ENCODE results near the gene ANO1. TPM values are rescaled to one million over a fixed set of nuclear protein-coding genes. Genes with fewer than 3 reads are reported as not detected.
"Not testable (repeated sequence)": the region's sequence is repeated elsewhere in the genome, so short reads cannot be mapped to it uniquely, and the experiment has no call there.

The ANO1 gene
- total RNA-seq, 1 donor from 2014 or later = 75.5 TPM

DNA sequence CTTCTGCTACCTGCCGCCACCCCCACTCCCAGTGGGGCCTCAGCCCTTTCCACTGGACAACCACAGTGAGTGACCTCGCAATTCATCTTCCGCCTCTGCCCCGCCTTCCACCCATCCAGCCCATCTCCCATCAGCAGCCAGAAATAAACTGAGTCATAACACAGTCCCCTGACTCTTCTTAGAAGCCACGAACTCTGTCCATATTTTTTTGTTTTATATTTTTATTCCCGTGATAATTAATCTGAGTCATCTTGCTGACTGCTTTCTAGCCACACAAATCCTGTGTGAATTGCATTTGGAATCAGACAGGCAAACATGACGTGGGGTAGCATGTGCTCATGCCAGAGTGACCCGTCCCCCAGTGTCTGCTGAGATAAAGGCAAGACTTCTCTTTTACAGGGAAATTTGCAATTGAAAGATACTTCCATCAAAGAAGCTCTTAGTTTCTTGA is 132.0 kb downstream of the ANO1 start:
- DNase-seq (ENCODE audit: low spot score) = no peak

DNA sequence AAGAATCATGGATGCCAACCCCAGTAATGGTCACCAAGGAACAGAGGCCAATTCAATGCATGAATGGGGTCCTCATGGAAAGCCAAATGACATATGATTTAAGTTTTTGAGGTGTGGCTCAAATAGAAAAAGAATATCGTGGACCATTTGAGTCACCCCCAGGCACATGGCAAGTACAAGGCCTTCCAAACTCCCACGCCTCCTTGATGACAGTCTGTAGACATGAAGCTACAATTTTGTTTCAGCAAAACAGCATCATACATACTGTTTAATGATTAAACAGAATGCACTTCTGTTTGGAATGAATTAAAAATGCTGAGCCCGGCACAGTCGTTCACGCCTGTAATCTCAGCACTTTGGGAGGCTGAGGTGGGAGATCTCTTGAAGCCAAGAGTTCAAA is 132.4 kb downstream of the ANO1 start:
- DNase-seq (ENCODE audit: low spot score) = no peak

DNA sequence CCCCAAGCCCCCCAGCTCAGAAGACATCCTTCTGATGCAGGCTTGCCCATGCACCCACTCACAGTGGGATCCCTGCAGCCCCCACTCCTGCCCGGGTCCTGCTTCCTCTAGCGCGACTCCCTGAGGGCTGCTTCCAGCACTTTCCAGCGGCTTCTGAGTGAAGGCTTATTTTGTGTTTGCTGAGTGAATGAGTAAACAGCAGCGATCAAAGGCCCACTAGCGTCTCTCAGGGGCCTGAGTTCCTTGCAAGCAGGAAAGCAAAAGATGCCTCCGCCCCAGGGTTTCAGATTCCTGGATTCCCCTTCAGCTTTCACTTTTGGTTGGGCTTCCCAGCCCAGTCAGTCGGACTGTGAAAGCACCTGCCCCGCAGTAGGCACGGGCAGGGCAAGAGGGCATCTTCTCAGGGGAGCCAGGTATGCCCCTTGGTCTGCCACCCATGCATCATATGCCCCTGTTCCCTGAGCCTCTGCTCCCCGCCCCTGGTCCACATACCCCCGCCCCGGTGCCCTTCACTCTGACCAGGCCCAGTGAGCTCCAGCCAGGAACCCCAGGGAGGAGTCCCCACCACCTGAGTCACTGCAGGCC is 134.2 kb downstream of the ANO1 start:
- DNase-seq (ENCODE audit: low spot score) = no peak

DNA sequence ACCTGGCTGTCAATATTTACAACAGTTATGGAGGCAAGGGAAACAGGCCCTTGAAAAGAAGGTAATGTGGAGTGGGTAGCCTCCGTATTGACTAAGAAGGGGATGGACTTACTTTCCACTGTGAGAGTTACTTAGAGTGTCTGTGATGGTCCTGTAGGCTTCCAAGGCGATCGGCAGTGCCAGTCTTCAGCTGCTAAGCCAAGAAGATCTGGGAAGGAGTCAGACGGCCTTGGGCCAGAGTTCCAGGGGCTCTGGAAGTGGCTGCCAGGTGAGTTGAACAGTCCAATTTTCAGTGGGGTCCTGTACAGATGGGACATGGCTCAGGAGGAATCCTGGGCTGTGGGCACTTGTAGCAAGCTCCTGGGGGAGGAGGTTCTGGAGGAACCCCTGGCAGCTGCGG is 139.3 kb downstream of the ANO1 start:
- DNase-seq (ENCODE audit: low spot score) = not testable (repeated sequence)

DNA sequence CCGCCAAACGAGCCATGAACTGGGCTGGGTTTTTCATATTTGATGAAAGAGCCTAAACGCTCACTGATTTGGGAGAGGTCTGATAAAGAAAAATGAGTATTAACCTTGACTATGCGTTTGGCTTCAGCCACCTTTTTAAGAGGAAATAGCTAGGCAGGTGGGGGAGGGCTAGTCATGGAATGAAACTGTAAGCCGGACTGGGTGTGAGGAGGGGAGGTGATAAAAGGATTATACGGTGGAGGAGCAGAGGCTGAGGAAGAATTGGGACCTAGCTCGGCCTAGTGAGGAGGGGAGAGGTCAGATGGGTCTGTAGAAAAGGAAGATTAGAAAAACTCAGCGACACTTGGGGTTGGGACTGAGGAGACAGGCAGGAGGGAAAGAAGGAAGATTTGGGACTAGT is 140.0 kb downstream of the ANO1 start:
- DNase-seq (ENCODE audit: low spot score) = not testable (repeated sequence)

DNA sequence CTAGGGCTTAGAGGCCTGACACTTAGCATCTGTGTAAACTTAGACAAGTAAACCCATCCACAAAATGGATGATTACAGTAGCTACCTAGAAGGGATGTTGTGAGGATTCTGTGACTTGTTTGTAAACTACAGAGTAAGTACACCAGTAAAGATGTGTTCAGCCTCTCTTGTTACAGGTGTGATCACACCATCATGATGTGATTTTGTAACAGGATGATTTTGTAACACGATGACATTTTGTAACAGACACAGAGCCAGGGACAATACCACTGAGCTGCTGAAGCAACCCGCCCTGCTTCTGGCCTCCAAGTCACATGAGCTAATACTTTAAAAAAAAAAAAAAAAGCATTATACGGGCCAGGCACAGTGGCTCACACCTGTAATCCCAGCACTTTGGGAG is 142.0 kb downstream of the ANO1 start:
- DNase-seq (ENCODE audit: low spot score) = no peak

DNA sequence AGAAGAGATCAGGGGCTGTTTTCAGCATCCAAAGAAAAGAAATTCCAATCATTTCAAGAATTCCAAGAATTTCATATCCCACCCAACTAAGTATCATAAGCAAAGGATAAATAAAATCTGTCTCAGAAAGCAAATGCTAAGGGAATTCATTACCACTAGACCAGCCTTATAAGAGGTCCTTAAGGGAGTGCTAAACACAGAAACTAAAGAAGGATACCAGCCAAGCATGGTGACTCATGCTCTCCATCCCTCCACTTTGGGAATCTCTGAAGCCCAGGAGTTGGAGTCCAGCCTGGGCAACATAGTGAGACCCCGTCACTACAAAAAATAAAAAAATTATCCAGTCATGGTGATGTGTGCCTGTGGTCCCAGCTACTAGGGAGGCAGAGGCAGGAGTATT is 142.8 kb downstream of the ANO1 start:
- no peak for DNase-seq (ENCODE audit: low spot score)

DNA sequence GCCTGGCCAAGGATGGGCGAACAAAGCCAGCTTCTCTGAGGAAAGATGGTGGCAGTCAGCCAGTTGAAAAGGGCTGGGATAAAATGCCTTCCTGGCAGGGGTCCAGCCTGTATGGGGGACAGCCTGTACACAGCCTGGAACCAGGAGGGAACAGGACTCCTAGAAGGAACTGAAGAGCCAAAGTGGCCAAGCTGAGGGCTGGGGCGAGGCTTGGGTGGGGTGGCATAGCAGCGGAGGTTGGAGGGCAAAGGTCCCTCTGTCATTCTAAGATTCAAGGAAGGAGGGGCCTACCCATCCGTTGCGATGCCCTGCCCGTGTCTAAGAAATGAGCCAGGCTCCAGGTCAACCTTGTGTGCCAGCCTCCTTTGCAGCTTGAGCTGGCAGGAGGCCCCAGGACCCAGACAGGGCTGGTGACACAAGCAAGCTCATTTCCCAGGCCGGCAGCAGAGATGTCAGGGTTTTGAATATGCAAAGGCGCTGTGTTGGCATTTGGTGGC is 147.6 kb downstream of the ANO1 start:
- DNase-seq (ENCODE audit: low spot score) = no peak

DNA sequence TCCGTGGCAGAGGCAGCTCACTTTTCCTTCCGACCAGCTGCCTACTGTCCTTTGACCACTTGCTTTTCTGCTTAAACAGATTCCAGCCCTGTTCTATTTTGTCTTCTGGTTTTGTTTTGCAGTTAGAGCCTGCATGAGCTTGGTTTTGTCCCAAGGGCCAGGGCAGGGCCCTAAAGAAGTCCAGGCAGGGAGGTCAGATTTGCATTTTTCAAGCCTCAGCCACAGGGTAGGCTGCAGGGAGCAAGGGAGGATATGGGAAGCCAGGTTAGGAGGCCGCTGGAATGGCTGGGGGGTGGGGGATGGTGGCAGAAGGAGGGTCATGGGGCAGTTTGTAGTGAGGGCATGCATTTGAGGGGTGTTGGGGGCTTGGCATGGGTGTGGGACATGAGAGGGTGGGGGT is 148.1 kb downstream of the ANO1 start:
- DNase-seq (ENCODE audit: low spot score) = no peak

DNA sequence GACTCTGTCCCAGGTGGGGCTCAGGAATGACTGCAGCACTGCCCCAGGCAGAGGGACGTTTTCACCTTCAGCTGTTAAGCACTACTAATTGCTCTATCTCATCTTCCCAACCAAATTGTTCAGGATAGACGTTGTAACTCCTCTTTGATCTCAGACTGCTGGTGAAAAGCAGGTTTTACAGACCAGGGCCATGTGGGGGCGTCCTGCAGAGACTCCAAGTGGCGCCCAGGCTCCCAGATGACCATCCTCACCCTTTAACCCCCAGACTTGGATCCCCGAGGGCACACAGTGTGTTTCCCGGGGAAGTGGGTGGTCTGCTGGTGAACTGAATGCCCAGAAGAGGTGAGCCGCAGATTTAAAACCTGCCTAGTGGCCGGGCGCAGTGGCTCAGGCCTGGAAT is 148.8 kb downstream of the ANO1 start:
- DNase-seq (ENCODE audit: low spot score) = no peak

DNA sequence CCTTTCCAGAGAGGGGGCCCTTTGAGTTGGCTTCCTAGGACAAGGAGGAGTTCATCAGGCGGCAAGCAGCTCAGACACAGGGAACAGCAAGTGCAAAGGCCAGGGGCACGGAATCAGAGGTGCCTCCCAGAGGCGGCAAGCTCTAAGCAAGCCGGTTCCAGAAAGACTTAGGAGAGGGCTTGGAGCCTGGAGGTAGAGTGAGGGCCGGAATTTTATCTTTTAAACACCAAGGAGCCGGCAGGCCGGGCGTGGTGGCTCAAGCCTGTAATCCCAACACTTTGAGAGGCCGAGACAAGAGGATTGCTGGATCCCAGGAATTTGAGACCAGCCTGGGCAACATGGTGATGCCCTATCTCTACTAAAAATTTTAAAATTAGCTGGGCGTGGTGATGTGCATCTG is 151.6 kb downstream of the ANO1 start:
- DNase-seq (ENCODE audit: low spot score) = no peak

DNA sequence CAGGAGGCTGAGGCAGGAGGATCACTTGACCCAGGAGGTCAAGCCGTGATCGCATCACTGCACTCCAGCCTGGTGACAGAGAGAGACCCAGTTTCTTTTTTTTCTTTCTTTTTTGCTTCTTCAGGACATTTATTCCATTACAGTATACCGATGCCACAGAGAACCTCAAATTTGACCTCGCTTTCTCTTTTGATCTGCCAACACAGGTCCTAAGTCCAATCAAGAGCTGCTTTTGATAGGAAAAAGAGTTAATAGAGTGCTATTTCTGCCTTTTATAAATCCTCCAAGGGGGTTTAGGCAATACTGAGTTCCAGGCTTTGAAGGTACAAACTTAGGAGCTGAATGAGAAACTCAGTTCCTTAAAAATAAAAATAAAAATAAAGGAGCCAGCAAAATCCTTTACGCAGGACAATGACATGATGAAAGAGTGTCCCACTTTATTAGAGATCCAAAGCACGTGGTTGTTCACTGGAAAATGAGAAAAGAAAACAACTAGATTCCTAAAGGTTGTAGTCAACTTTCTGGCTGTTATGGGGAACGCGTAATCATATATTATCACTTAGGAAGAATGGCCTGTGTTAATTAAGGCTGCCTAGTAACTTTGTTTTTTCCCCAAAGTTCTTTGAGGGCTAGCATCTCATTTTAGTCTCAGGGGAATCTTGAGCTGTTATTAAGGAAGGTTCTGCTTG is 152.2 kb downstream of the ANO1 start:
- DNase-seq (ENCODE audit: low spot score) = no peak

DNA sequence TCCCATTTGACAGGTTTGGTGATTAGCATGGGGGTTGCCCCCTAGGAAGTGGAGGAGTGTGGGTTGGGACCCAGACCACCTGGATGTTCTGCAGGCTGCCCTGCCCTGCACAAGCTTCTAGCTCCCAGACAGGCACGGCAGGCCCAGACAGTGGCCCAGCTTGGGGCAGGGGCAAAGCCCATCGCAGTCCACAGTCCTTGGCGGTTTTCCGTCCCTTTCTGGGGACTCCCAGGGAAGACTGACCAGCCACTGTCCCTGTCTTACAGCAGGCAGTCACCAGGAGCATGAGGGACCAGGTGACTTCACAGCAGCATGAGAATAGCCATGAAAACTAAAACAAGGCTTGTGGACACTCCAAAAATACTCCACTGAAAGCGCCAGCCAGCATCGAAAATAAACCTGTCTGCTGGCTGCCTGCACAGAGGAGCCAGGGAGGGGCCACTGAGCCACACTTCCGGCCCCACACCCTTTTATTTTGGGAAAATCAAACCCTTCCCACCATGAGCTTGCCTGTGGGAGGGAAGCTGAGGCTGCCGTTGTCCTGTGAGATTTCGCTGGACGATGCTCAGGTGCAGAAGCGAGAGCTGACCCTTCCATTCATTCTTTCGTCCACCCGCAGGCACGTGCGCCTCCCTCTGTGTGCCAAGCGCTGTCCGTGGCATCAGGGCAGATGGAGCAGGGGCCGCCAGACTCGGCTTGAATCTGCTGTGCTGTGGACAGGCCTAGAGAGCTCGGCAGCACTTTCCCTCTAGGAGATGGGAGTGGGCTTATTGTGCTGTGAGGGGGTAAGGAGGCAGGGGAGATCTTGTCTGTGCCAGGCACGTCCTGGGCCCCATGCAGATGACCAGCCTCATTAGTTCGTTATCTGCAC is 153.0 kb downstream of the ANO1 start:
- DNase-seq (ENCODE audit: low spot score) = no peak

DNA sequence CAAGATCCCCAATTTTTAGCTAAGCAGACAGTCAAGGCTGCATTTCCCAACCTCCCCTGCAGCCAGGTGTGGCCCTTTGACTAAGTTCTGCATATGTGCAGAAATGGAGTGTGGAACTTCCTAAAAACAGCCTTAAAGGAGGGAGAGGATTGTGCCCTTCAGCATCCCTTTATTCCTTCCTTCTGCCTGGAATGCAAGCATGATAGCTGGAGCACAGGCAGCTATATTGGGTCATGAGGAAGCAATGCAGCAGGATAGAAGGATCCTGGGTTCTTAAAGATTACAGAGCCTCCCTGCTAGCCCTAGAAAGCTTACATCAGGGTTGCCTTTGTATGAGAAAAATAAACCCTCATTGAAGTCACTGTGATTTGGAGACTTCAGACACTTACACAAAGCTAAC is 154.9 kb downstream of the ANO1 start:
- DNase-seq (ENCODE audit: low spot score) = no peak

DNA sequence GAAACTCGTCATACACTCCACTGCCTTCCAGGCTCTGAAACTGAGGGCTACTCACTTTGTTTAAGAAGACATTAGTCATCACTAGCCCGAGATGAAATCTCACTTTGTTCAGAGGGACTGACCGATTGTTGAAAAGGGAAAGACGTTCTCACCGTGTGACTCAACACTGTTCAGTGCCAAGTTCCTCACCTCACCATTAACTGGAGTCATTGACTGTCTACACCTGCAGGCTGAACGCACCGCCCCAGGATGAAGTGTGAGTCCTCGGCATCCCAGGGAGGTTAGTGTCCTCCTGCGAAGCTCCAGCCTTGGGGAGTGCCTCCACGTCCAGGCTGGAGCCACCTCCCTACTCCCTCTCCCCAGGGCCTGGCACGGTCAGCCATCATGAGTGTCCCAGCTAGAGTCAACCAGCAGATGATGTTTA is 155.4 kb downstream of the ANO1 start:
- no peak for DNase-seq (ENCODE audit: low spot score)

DNA sequence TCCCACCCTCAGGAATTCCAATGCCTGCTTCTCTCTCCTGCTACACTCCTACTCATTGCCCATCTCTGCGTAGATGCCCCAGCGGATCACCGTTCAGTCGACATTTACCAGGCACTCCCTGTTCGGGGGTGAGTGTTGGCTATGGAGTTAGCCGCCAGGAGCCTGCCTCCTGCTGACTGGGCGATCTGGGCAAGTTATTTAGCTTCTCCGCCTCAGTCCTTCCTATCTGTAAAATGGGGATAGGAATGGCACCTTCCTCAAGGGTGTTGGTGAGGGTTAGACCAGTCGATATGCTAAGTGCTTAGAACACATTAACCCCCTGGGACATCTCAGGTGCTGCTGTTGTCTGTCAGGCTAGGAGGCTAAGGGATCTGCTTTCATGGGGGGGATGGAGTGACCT is 155.8 kb downstream of the ANO1 start:
- DNase-seq (ENCODE audit: low spot score) = no peak

Other genes starting within 250 kb of the ANO1 start
- 25.8 TPM for gene FADD, start 125.0 kb downstream of the ANO1 start, total RNA-seq
- 65.2 TPM for gene PPFIA1, start 192.4 kb downstream of the ANO1 start, total RNA-seq